ENCODE results near the gene KCNN3. TPM values are rescaled to one million over a fixed set of nuclear protein-coding genes. Genes with fewer than 3 reads are reported as not detected.

KCNN3 gene
- total RNA-seq, 1 donor from 2014 or later, result 0.92 TPM

- H3K27me3 Mint-ChIP-seq (ENCODE audit: low read depth), result peaks cover 6% of the 10 kb centered on the region
- H3K27ac Mint-ChIP-seq (ENCODE audit: unreplicated experiment), result no peak overlapping the region
- H3K4me1 Mint-ChIP-seq (ENCODE audit: low read depth), result no peaks in the 10 kb centered on the region
- peak; percentile 94 for TF ChIP-seq CTCF (IDR thresholded peaks at IDR 0.05)
- H3K36me3 Mint-ChIP-seq (ENCODE audit: low read depth), result no peaks in the 10 kb centered on the region
- no peak overlapping the region for H3K4me3 Mint-ChIP-seq (ENCODE audit: unreplicated experiment)
- DNase-seq (ENCODE audit: low spot score), result no peak
- no peaks in the 10 kb centered on the region for H3K9me3 Mint-ChIP-seq (ENCODE audit: low read depth)
These were observed 200.4 kb downstream of the KCNN3 start for GRCh38 chr1:154669464-154670282.

GRCh38 chr1:154666051-154666790, 203.9 kb downstream of the KCNN3 start:
- Mint-ChIP-seq H3K27ac (ENCODE audit: unreplicated experiment) (no peak overlapping the region), H3K4me3 (ENCODE audit: unreplicated experiment) (no peak overlapping the region)

GRCh38 chr1:154664331-154665002, 205.6 kb downstream of the KCNN3 start:
- no peaks in the 10 kb centered on the region for H3K36me3 Mint-ChIP-seq (ENCODE audit: low read depth)
- no peak overlapping the region for H3K4me3 Mint-ChIP-seq (ENCODE audit: unreplicated experiment)
- H3K27ac Mint-ChIP-seq (ENCODE audit: unreplicated experiment), result no peak overlapping the region
- H3K9me3 Mint-ChIP-seq (ENCODE audit: low read depth), result no peaks in the 10 kb centered on the region
- no peak for DNase-seq (ENCODE audit: low spot score)
- no peak for TF ChIP-seq CTCF (IDR thresholded peaks at IDR 0.05)
- H3K27me3 Mint-ChIP-seq (ENCODE audit: low read depth), result peaks cover 21% of the 10 kb centered on the region
- H3K4me1 Mint-ChIP-seq (ENCODE audit: low read depth), result peaks cover 5% of the 10 kb centered on the region

More at GRCh38 chr1:154666051-154666790, 203.9 kb downstream of the KCNN3 start:
- no peak for TF ChIP-seq CTCF (IDR thresholded peaks at IDR 0.05)
- Mint-ChIP-seq H3K27me3 (ENCODE audit: low read depth) (peaks cover 9% of the 10 kb centered on the region), H3K9me3 (ENCODE audit: low read depth) (no peaks in the 10 kb centered on the region), H3K36me3 (ENCODE audit: low read depth) (no peaks in the 10 kb centered on the region), H3K4me1 (ENCODE audit: low read depth) (peaks cover 5% of the 10 kb centered on the region)
- no peak for DNase-seq (ENCODE audit: low spot score)

- no peak for DNase-seq (ENCODE audit: low spot score)
- no peak for TF ChIP-seq CTCF (IDR thresholded peaks at IDR 0.05)
- no peak overlapping the region for H3K4me3 Mint-ChIP-seq (ENCODE audit: unreplicated experiment)
- peaks cover 29% of the 10 kb centered on the region for H3K27me3 Mint-ChIP-seq (ENCODE audit: low read depth)
- H3K36me3 Mint-ChIP-seq (ENCODE audit: low read depth), result no peaks in the 10 kb centered on the region
- no peaks in the 10 kb centered on the region for H3K9me3 Mint-ChIP-seq (ENCODE audit: low read depth)
- no peak overlapping the region for H3K27ac Mint-ChIP-seq (ENCODE audit: unreplicated experiment)
- H3K4me1 Mint-ChIP-seq (ENCODE audit: low read depth), result peaks cover 5% of the 10 kb centered on the region
These were observed 206.5 kb downstream of the KCNN3 start for GRCh38 chr1:154663471-154664060.

GRCh38 chr1:154661110-154661509, 209.0 kb downstream of the KCNN3 start:
- H3K27me3 Mint-ChIP-seq (ENCODE audit: low read depth), result peaks cover 46% of the 10 kb centered on the region
- H3K27ac Mint-ChIP-seq (ENCODE audit: unreplicated experiment), result no peak overlapping the region
- no peaks in the 10 kb centered on the region for H3K36me3 Mint-ChIP-seq (ENCODE audit: low read depth)
- no peak for DNase-seq (ENCODE audit: low spot score)
- no peak for TF ChIP-seq CTCF (IDR thresholded peaks at IDR 0.05)
- H3K9me3 Mint-ChIP-seq (ENCODE audit: low read depth), result peaks cover 5% of the 10 kb centered on the region
- H3K4me3 Mint-ChIP-seq (ENCODE audit: unreplicated experiment), result no peak overlapping the region
- peaks cover 5% of the 10 kb centered on the region for H3K4me1 Mint-ChIP-seq (ENCODE audit: low read depth)
